NK-92 (cell line): ENCODE results near the gene ZP1.

ENCODE experiments used
- DNase-seq: peaks from one replicate; lab custom pipeline; 2025; ENCODE audit not compliant: unreplicated experiment; lab: John Stamatoyannopoulos, UW

The ZP1 gene

DNA sequence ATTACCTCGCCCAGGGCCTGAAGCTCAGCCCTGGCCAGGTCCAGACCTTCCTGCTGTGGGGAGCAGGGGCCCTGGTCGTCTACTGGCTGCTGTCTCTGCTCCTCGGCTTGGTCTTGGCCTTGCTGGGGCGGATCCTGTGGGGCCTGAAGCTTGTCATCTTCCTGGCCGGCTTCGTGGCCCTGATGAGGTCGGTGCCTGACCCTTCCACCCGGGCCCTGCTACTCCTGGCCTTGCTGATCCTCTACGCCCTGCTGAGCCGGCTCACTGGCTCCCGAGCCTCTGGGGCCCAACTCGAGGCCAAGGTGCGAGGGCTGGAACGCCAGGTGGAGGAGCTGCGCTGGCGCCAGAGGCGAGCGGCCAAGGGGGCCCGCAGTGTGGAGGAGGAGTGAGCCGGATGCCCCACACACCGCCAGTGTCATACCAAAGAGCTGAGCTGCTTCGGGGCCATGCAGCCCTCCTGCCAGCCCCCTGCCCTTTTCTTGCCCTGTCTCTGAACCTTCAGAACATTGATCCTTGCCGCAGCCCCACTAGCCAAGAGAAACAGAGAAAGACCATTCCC, 54.5 kb downstream of the ZP1 start:
- DNase-seq: no peak

DNA sequence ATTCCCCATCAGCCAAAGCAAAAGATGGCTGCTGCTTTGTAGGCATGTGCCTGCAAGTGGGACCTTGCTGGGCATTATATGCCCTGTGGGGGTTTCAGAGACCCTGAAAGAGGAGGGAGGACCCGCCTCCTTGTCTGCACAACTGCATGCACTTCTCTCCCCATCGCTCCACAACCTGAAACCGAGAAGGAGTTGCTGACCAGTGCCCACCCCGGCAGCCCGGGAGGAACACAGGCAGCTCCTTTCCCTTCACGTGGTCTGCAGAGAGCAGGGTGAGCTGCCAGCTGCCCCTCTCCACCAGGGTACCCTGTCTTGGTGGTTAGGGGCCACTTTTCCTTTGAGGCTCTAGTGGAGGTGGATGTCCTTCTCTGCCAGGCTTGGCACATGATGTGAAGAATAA, 55.6 kb downstream of the ZP1 start:
- no peak for DNase-seq

GRCh38 chr11:60923326-60923725, 56.0 kb downstream of the ZP1 start:
- DNase-seq: no peak

GRCh38 chr11:60923800-60924109, 56.4 kb downstream of the ZP1 start:
- DNase-seq: no peak

GRCh38 chr11:60924110-60924905, 57.0 kb downstream of the ZP1 start, which contains the start of gene TMEM132A:
TSS of gene TMEM132A (plus strand) at chr11:60924460. CDS start at chr11:60924634, 174 bp downstream.
- no peak for DNase-seq
